K562 (cell line): ENCODE data around the gene SRGAP3. TPM values are rescaled to one million over a fixed set of nuclear protein-coding genes. Genes with fewer than 3 reads are reported as not detected.

Experiments
- ATAC-seq: fragments of 200-7000 bp; cut with Tn5 transposase; 3 replicates; pipeline ENCODE4 v1.9.1; 2020; ENCODE audit warnings: moderate library complexity
- BruUV-seq: library from RNA; stranded (reverse); fragments of 400-500 nt; replicated peaks from 2 replicates; lab custom pipeline; 2021; lab: Mats Ljungman, UMichigan
- CTCF ChIA-PET: fragments of 300-600 bp; formaldehyde crosslinking; extraction: SDS; loops from one replicate; lab custom pipeline; 2021; ENCODE audit warnings: low intra/inter-chr PET ratio; lab: Yijun Ruan, JAX
- POLR2A ChIA-PET: fragments of 300-600, 350-650 bp; sonication (Branson Sonifier 250); formaldehyde crosslinking; extraction: SDS; loops from one replicate; lab custom pipeline; 2021; ENCODE audit warnings: antibody characterized with exemption, inconsistent platforms; lab: Yijun Ruan, JAX
- DNase-seq, 4 experiments: peaks; one replicate each; pipeline versions ENCODE4 v3.0.0 to v3.0.0-alpha.2; 2011 to 2018; ENCODE audit warnings: low spot score in 3 of 4, mixed read lengths in 3 of 4; ENCODE audit errors: extremely low read depth in 1 of 4
- FAIRE-seq: peaks from 2 replicates; lab custom pipeline; 2011; peaks lifted over from hg19 to GRCh38; lab: Jason Lieb, UNC
- H2AFZ ChIP-seq: 2 replicates; pipeline ENCODE4 v1.6.0; 2011; ENCODE audit warnings: low read depth, low read length, control low read depth, inconsistent platforms
- H3K27ac ChIP-seq: fragments of 200-600 bp; 3 replicates; pipeline ENCODE4 v1.8.0; 2011; ENCODE audit warnings: low read depth, mild to moderate bottlenecking, control low read depth, inconsistent platforms, low read length, moderate library complexity, mixed read lengths; ENCODE audit errors: extremely low read depth
- H3K27me3 ChIP-seq, 2 experiments: fragments of 300-600 bp in 1 of 2; 2 replicates in 1 of 2; 3 replicates in 1 of 2; pipeline versions ENCODE4 v1.6.0 to v1.8.0; 2011; ENCODE audit warnings: inconsistent platforms in 2 of 2, low read length in 2 of 2, mild to moderate bottlenecking in 1 of 2, mixed read lengths in 1 of 2, moderate library complexity in 1 of 2; ENCODE audit not compliant: control insufficient read depth in 2 of 2, insufficient read depth in 2 of 2
- H3K36me3 ChIP-seq: fragments of 300-600 bp; 3 replicates; pipeline ENCODE4 v1.8.0; 2011; ENCODE audit warnings: mild to moderate bottlenecking, low read length, inconsistent platforms; ENCODE audit not compliant: control insufficient read depth, insufficient read depth
- H3K4me1 ChIP-seq, 2 experiments: fragments of 200-600 bp in 1 of 2; replicated peaks in 1 of 2; 2 replicates in 1 of 2; 3 replicates in 1 of 2; pipeline versions ENCODE4 v1.5.1 to v1.8.0; 2011; ENCODE audit warnings: inconsistent platforms in 2 of 2, low read length in 2 of 2, mild to moderate bottlenecking in 1 of 2, mixed read lengths in 1 of 2, moderate library complexity in 1 of 2; ENCODE audit not compliant: control insufficient read depth in 2 of 2, insufficient read depth in 2 of 2
- H3K4me2 ChIP-seq: 2 replicates; pipeline ENCODE4 v1.6.1; 2011; ENCODE audit warnings: low read length, control low read depth, inconsistent platforms, mixed read lengths; ENCODE audit not compliant: insufficient read depth
- H3K4me3 ChIP-seq: fragments of 200-600 bp; sonication (generic), shearing (Covaris generic); 2 replicates; pipeline ENCODE4 v1.5.1; 2016; ENCODE audit warnings: control low read depth, inconsistent platforms
- H3K79me2 ChIP-seq: fragments of 200-600 bp; 3 replicates; pipeline ENCODE4 v1.8.0; 2011; ENCODE audit warnings: low read length, inconsistent platforms; ENCODE audit not compliant: control insufficient read depth, insufficient read depth
- H3K9ac ChIP-seq, 2 experiments: 2 replicates each; pipeline versions ENCODE4 v1.6.0 to v1.6.1; 2011; ENCODE audit warnings: low read depth in 2 of 2, low read length in 2 of 2, control low read depth in 1 of 2, inconsistent platforms in 1 of 2, mild to moderate bottlenecking in 1 of 2, mixed read lengths in 1 of 2; ENCODE audit not compliant: insufficient read depth in 1 of 2
- H3K9me1 ChIP-seq: one replicate; pipeline ENCODE4 v1.6.0; 2011; ENCODE audit warnings: inconsistent platforms, mild to moderate bottlenecking, low read length, moderate library complexity; ENCODE audit not compliant: control insufficient read depth, insufficient read depth
- H3K9me3 ChIP-seq: replicated peaks from 2 replicates; pipeline ENCODE4 v1.5.1; 2011; ENCODE audit warnings: low read depth, low read length, inconsistent platforms; ENCODE audit not compliant: control insufficient read depth, insufficient read depth
- H4K20me1 ChIP-seq: replicated peaks from 2 replicates; pipeline ENCODE4 v1.6.1; 2011; ENCODE audit warnings: low read length, inconsistent platforms, mixed read lengths; ENCODE audit not compliant: control insufficient read depth, insufficient read depth
- ATF1 ChIP-seq, 2 experiments: fragments of 450-650 bp in 1 of 2; IDR thresholded peaks; 2 replicates each; pipeline ENCODE4 v1.6.1; 2016; ENCODE audit warnings: missing compliant biosample characterization in 1 of 2, missing genetic modification characterization in 1 of 2
- BRD9 ChIP-seq: fragments of 450-650 bp; IDR thresholded peaks from 2 replicates; pipeline ENCODE4 v1.6.1; 2018; ENCODE audit warnings: low read depth; ENCODE audit not compliant: partially characterized antibody
- CBFA2T3 ChIP-seq: fragments of 450-650 bp; IDR thresholded peaks from 2 replicates; pipeline ENCODE4 v1.6.1; 2017
- CHCHD3 ChIP-seq: fragments of 250-450 bp; sonication (Bioruptor Pico); IDR thresholded peaks from 2 replicates; pipeline ENCODE4 v2.1.2; 2022; ENCODE audit warnings: mild to moderate bottlenecking
- E2F5 ChIP-seq: sonication (generic); formaldehyde crosslinking; IDR thresholded peaks from 2 replicates; pipeline ENCODE4 v1.8.0; 2022; ENCODE audit warnings: mild to moderate bottlenecking, missing genetic modification reagents
- EWSR1 ChIP-seq: fragments of 450-650 bp; IDR thresholded peaks from 2 replicates; pipeline ENCODE4 v1.6.1; 2018; ENCODE audit warnings: borderline replicate concordance, mild to moderate bottlenecking, low read depth, moderate library complexity; ENCODE audit not compliant: partially characterized antibody
- FOXA1 ChIP-seq: fragments of 450-650 bp; IDR thresholded peaks from 2 replicates; pipeline ENCODE4 v1.6.1; 2016; ENCODE audit warnings: mild to moderate bottlenecking, borderline replicate concordance
- GATAD2B ChIP-seq: fragments of 450-650 bp; IDR thresholded peaks from 2 replicates; pipeline ENCODE4 v1.6.1; 2017; ENCODE audit warnings: mild to moderate bottlenecking, borderline replicate concordance
- MTF1 ChIP-seq: fragments of 250-450 bp; sonication (Bioruptor Pico); IDR thresholded peaks from 2 replicates; pipeline ENCODE4 v1.9.0; 2021; ENCODE audit warnings: moderate library complexity, mild to moderate bottlenecking, inconsistent platforms, borderline replicate concordance
- PHB2 ChIP-seq: fragments of 450-650 bp; IDR thresholded peaks from 2 replicates; pipeline ENCODE4 v1.6.1; 2017; ENCODE audit warnings: low read depth
- PTBP1 ChIP-seq: fragments of 200-400 bp; formaldehyde crosslinking; IDR thresholded peaks from 2 replicates; pipeline ENCODE4 v1.6.1; 2017; ENCODE audit warnings: low read depth, low read length
- RBM25 ChIP-seq: fragments of 200-400 bp; formaldehyde crosslinking; IDR thresholded peaks from 2 replicates; pipeline ENCODE4 v1.6.1; 2018; ENCODE audit warnings: low read length, low read depth, moderate library complexity; ENCODE audit not compliant: severe bottlenecking
- THAP7 ChIP-seq: fragments of 250-450 bp; sonication (Bioruptor Pico); IDR thresholded peaks from 2 replicates; pipeline ENCODE4 v1.5.0; 2021
- VEZF1 ChIP-seq: fragments of 200-800 bp; sonication (Bioruptor generic); IDR thresholded peaks from 2 replicates; pipeline ENCODE4 v1.6.1; 2017; ENCODE audit warnings: missing genetic modification characterization, missing compliant biosample characterization
- YBX1 ChIP-seq: fragments of 450-650 bp; IDR thresholded peaks from 2 replicates; pipeline ENCODE4 v1.7.1; 2016; ENCODE audit warnings: mild to moderate bottlenecking
- ZNF239 ChIP-seq: fragments of 250-450 bp; sonication (Bioruptor Pico); IDR thresholded peaks from 2 replicates; pipeline ENCODE4 v1.4.0; 2020; ENCODE audit warnings: mild to moderate bottlenecking
- ZNF785 ChIP-seq: fragments of 250-450 bp; sonication (Bioruptor Pico); IDR thresholded peaks from 2 replicates; pipeline ENCODE4 v1.4.0; 2020; ENCODE audit warnings: mild to moderate bottlenecking
- WGBS: fragments of 100-300 bp; shearing (Covaris generic); methylation state at CpG from one replicate; pipeline ENCODE4 v1.1.6; 2016; ENCODE audit warnings: low coverage, mixed read lengths; ENCODE audit not compliant: insufficient coverage; ENCODE audit errors: missing lambda C conversion rate; 5-methylcytosine and 5-hydroxymethylcytosine counted together
- in situ Hi-C: fragments of 300-500 bp; cut with MboI; formaldehyde crosslinking; loops from 4 replicates; pipeline ENCODE4 v1.15.0; 2018; ENCODE audit warnings: inconsistent platforms, mixed read lengths
- intact Hi-C: fragments of 100-400 bp; cut with micrococcal nuclease; formaldehyde crosslinking; loops from 2 replicates; pipeline ENCODE4 v1.14.2; 2022
- polyA plus RNA-seq, 8 experiments: library from polyadenylated mRNA; depleted of rRNA in 4 of 8; stranded (reverse) in 5 of 8; unstranded in 3 of 8; fragments of >200 nt; fragmentation: Nextera tagmentation in 2 of 8; fragmentation: Illumina TruSeq in 1 of 8; extraction: Ambion mirVana in 2 of 8; extraction: Trizol in 1 of 8; gene quantifications; 2 replicates each; pipeline versions ENCODE4 v1.2.1 to v1.2.3, GENCODE V29; 2011 to 2014; ENCODE audit warnings: inconsistent platforms in 1 of 8, missing spikeins in 1 of 8
- total RNA-seq, 7 experiments: library from RNA; depleted of rRNA in 6 of 7; stranded (reverse); fragments of >200 nt in 6 of 7; fragmentation: Illumina TruSeq in 2 of 7; extraction: Trizol in 2 of 7; gene quantifications; 2 replicates each; pipeline versions ENCODE4 v1.2.1 to v1.2.3, GENCODE V29; 2011 to 2021; ENCODE audit warnings: low replicate concordance in 1 of 7

Gene SRGAP3
- total and polyA plus RNA-seq, 9 of the 15 experiments (the other 6 are each of a cell fraction or from before 2014, with no cell fraction given), result 0.11 to 0.85 (median 0.35) TPM; not detected in 2

GRCh38 chr3:9008550-9009255 lies 240.7 kb downstream of the SRGAP3 start:
- under 1% methylated on average over 6 of the region's 6 CpGs for WGBS
- Histone ChIP-seq H3K27ac (no peak overlapping the region), H3K4me1 (no peaks in the 10 kb centered on the region), H3K4me2 (no peak overlapping the region), H3K9ac (no peak overlapping the region), H3K79me2 (no peaks in the 10 kb centered on the region), H3K4me3 (no peak overlapping the region), H3K9me3 (no peaks in the 10 kb centered on the region), H3K9me1 (no peaks in the 10 kb centered on the region), H3K36me3 (no peaks in the 10 kb centered on the region), H3K27me3 (peaks cover 3 to 18% of the 10 kb centered on the region in 2 experiments; a peak in 4 of 5 replicates), H4K20me1 (no peaks in the 10 kb centered on the region), H2AFZ (no peak overlapping the region)
- TF ChIP-seq FOXA1, result no peak
- TF ChIP-seq PTBP1, result no peak
- TF ChIP-seq CBFA2T3, result no peak
- no peak for TF ChIP-seq GATAD2B
- TF ChIP-seq EWSR1, result no peak
- no peak for TF ChIP-seq PHB2
- TF ChIP-seq MTF1, result no peak
- TF ChIP-seq RBM25, result no peak
- TF ChIP-seq E2F5 (CRISPR knock-in tag), result no peak
- no peak for TF ChIP-seq THAP7 (CRISPR knock-in tag)
- no peak for TF ChIP-seq ZNF239
- TF ChIP-seq CHCHD3 (CRISPR knock-in tag), result no peak
- no peak for TF ChIP-seq BRD9
- TF ChIP-seq VEZF1, result no peak
- no peak for TF ChIP-seq ATF1 (CRISPR knock-in tag; IDR thresholded peaks at IDR 0.05)
- no peak for TF ChIP-seq ATF1 (tag; IDR thresholded peaks at IDR 0.05)
- no peak for TF ChIP-seq YBX1
- TF ChIP-seq ZNF785 (CRISPR knock-in tag), result no peak
- DNase-seq (no peak), ATAC-seq (no peak), FAIRE-seq (no peak)
- intact Hi-C loops (no loop called here), in situ Hi-C loops (no loop called here)
- POLR2A ChIA-PET, result interaction anchor here (0.7 kb wide), 1 partner anchor 12 kb away, joined by 3 read pairs; no protein-coding TSS in a partner anchor
- no TSS peak for BruUV-seq
- CTCF ChIA-PET, result no interaction called here
